Limb (tissue), 2 donors: ENCODE results near the gene IQCC.

Experiments used
- DNase-seq, 2 donors: peaks; one replicate each; pipeline ENCODE4 v3.0.0-alpha.2; 2016; ENCODE audit errors: extremely low spot score in 2 of 2

The IQCC gene

GRCh38 chr1:32256473-32257226 is 51.2 kb downstream of the IQCC start:
- no peak for DNase-seq

DNA sequence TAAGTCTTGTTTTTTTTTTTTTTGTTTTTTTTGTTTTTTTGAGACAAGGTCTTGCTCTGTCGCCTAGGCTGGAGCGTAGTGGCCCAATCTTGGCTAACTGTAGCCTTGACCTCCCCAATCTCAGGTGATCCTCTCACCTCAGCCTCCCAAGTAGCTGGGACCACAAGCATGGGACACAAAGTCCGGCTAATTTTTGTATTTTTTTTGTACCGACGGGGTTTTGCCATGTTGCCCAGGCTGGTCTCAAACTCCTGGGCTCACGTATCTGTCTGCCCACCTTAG is 51.7 kb downstream of the IQCC start:
- DNase-seq: no peak
